Thymus (tissue), 11 donors: ENCODE measurements around the gene ESPL1. TPM values are rescaled to one million over a fixed set of nuclear protein-coding genes. Genes with fewer than 3 reads are reported as not detected.
A peak's percentile ranks its signal among the peaks of the same experiment; 100 is the strongest.

Experiments used
- DNase-seq, 9 donors: peaks; one replicate each; pipeline ENCODE4 v3.0.0-alpha.2; 2013; ENCODE audit warnings: low spot score in 9 of 9, low read depth in 6 of 9, missing footprints in 1 of 9
- H3K27ac ChIP-seq, 2 donors: one replicate each; pipeline ENCODE4 v1.5.1; 2013; ENCODE audit warnings: control low read depth in 1 of 2, low read depth in 1 of 2, low read length in 1 of 2, mild to moderate bottlenecking in 1 of 2, moderate library complexity in 1 of 2
- H3K27me3 ChIP-seq, 2 donors: one replicate each; pipeline ENCODE4 v1.5.1; 2013; ENCODE audit warnings: low read length in 1 of 2; ENCODE audit not compliant: control insufficient read depth in 2 of 2, insufficient read depth in 1 of 2
- H3K36me3 ChIP-seq, 2 donors: one replicate each; pipeline ENCODE4 v1.5.1; 2013; ENCODE audit warnings: low read length in 1 of 2, mild to moderate bottlenecking in 1 of 2, moderate library complexity in 1 of 2; ENCODE audit not compliant: control insufficient read depth in 2 of 2, insufficient read depth in 2 of 2
- H3K4me1 ChIP-seq, 2 donors: one replicate each; pipeline ENCODE4 v1.5.1; 2013; ENCODE audit warnings: low read length in 2 of 2; ENCODE audit not compliant: control insufficient read depth in 2 of 2, insufficient read depth in 2 of 2
- H3K4me3 ChIP-seq, 2 donors: one replicate each; pipeline ENCODE4 v1.5.1; 2013; ENCODE audit warnings: low read length in 2 of 2, control low read depth in 1 of 2, mild to moderate bottlenecking in 1 of 2
- H3K9me3 ChIP-seq, 2 donors: one replicate each; pipeline ENCODE4 v1.5.1; 2013; ENCODE audit warnings: low read length in 1 of 2, mild to moderate bottlenecking in 1 of 2; ENCODE audit not compliant: control insufficient read depth in 2 of 2, insufficient read depth in 1 of 2
- whole genome bisulfite sequencing: extraction: QIAGEN DNeasy Blood & Tissue Kit; methylation state at CpG from one replicate; pipeline ENCODE4 v1.1.7; 2013; 5-methylcytosine and 5-hydroxymethylcytosine counted together
- polyA plus RNA-seq: library from polyadenylated mRNA; stranded (reverse); fragments of 200-250 nt; gene quantifications from one replicate; pipeline ENCODE4 v1.2.3, GENCODE V29; 2013
- total RNA-seq: library from RNA; stranded (reverse); fragments of 120-200 nt; gene quantifications from one replicate; pipeline ENCODE4 v1.2.4, GENCODE V29; 2013
- donor health status: healthy.

The ESPL1 gene
- total and polyA plus RNA-seq, 2 donors: 1.7 to 8.9 TPM

GRCh38 chr12:53336181-53336681 lies 68.1 kb downstream of the ESPL1 start, which contains the start of gene SP7:
TSS of gene SP7 (minus strand) at chr12:53336354. CDS start at chr12:53335646, 708 bp downstream.
- H3K27ac ChIP-seq: no peak within 1 kb of the TSS
- H3K9me3 ChIP-seq: no peaks in the 10 kb centered on the region
- H3K4me1 ChIP-seq: peaks cover 16 to 27% of the 10 kb centered on the region in 2 donors
- H3K4me3 ChIP-seq: no peak within 1 kb of the TSS
- H3K27me3 ChIP-seq: peaks cover 2 to 80% of the 10 kb centered on the region in 2 donors
- 16% methylated on average over 15 of the region's 15 CpGs for WGBS
- no peaks in the 10 kb centered on the region for H3K36me3 ChIP-seq
- no peak for DNase-seq

DNA sequence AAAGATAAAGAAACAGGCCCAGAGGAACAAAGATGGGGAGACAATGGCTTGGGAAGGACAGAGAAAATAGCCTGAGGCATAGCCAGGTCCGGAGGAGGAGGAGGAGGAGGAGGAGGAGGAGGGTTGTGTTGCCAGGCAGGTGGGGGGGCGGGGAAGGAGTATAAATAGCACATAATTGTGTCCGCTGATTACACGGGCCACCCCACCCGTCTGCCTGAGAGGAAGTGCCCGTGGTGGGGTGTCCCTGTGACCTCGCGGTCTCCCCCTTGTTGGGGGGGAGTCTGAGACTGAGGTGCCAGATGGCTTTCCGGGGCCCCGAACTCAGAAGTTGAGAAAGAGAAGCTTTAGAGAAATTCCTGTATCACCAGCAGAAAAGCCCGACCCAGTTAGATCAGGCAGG lies 69.9 kb downstream of the ESPL1 start:
- DNase-seq: peak in 1 of 9 donors; percentile 53
- no peak overlapping the region for H3K4me3 ChIP-seq
- no peaks in the 10 kb centered on the region for H3K36me3 ChIP-seq
- 11% methylated on average over 11 of the region's 11 CpGs for WGBS
- no peak overlapping the region for H3K27ac ChIP-seq
- H3K27me3 ChIP-seq: peaks cover 2 to 65% of the 10 kb centered on the region in 2 donors
- H3K9me3 ChIP-seq: no peaks in the 10 kb centered on the region
- H3K4me1 ChIP-seq: peaks cover 16 to 27% of the 10 kb centered on the region in 2 donors

DNA sequence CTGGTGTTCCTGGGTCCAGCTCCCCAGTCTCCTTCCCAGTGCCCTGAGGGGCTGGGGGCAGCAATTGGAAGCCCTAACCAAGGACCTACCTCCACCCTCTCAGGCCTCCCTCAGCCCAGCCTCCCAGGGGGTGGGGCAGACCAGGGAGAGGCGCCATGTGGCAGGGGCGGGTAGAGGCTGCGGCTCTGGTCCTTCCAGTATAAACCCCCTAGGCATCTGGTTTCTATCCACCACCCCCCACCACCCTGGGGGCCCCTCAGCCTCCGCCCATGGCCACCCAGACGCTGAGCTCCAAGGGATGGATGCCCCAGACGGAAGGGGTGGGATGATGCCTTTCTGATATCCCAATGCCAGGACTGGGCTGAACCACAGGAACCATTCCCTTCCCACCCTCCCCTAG lies 70.8 kb downstream of the ESPL1 start:
- Histone ChIP-seq H3K27me3 (peaks cover 2 to 56% of the 10 kb centered on the region in 2 donors), H3K4me3 (no peak overlapping the region), H3K9me3 (no peaks in the 10 kb centered on the region), H3K36me3 (no peaks in the 10 kb centered on the region), H3K27ac (no peak overlapping the region), H3K4me1 (peaks cover 16 to 27% of the 10 kb centered on the region in 2 donors)
- DNase-seq: no peak
- 87% methylated on average over 6 of the region's 6 CpGs for WGBS

- no peak overlapping the region for H3K27ac ChIP-seq
- no peaks in the 10 kb centered on the region for H3K36me3 ChIP-seq
- H3K4me3 ChIP-seq: no peak overlapping the region
- no peak for DNase-seq
- peaks cover 21 to 38% of the 10 kb centered on the region in 2 donors for H3K4me1 ChIP-seq
- no peaks in the 10 kb centered on the region for H3K9me3 ChIP-seq
- WGBS: 93% methylated on average over 9 of the region's 9 CpGs
- H3K27me3 ChIP-seq: peaks cover 2 to 55% of the 10 kb centered on the region in 2 donors
Observed at GRCh38 chr12:53340398-53340797, 72.3 kb downstream of the ESPL1 start.

Other genes with a start within 250 kb of the ESPL1 start
- gene TNS2, start 218.2 kb upstream of the ESPL1 start, total RNA-seq: 2.3 TPM
- 40.4 TPM for gene TNS2, start 218.2 kb upstream of the ESPL1 start, polyA plus RNA-seq
- 9.1 TPM for gene SPRYD3, start 188.9 kb upstream of the ESPL1 start, total RNA-seq
- gene SPRYD3, start 188.9 kb upstream of the ESPL1 start, polyA plus RNA-seq: 17.3 TPM
- 10.0 TPM for gene IGFBP6, start 170.6 kb upstream of the ESPL1 start, total RNA-seq
- gene IGFBP6, start 170.6 kb upstream of the ESPL1 start, polyA plus RNA-seq: 27.4 TPM
- gene SOAT2, start 164.8 kb upstream of the ESPL1 start, total RNA-seq: 0.61 TPM
- 0.71 TPM for gene SOAT2, start 164.8 kb upstream of the ESPL1 start, polyA plus RNA-seq
- gene ZNF740, start 87.6 kb upstream of the ESPL1 start, total RNA-seq: 22.6 TPM
- gene ZNF740, start 87.6 kb upstream of the ESPL1 start, polyA plus RNA-seq: 10.3 TPM
- 7.6 TPM for gene CSAD, start 87.4 kb upstream of the ESPL1 start, total RNA-seq
- 61.7 TPM for gene CSAD, start 87.4 kb upstream of the ESPL1 start, polyA plus RNA-seq
- 18.9 TPM for gene ITGB7, start 61.0 kb upstream of the ESPL1 start, total RNA-seq
- 9.5 TPM for gene ITGB7, start 61.0 kb upstream of the ESPL1 start, polyA plus RNA-seq
- 4.6 TPM for gene RARG, start 36.1 kb upstream of the ESPL1 start, total RNA-seq
- 8.5 TPM for gene RARG, start 36.1 kb upstream of the ESPL1 start, polyA plus RNA-seq
- gene PFDN5, start 27.2 kb downstream of the ESPL1 start, total RNA-seq: 816 TPM
- 1,604 TPM for gene PFDN5, start 27.2 kb downstream of the ESPL1 start, polyA plus RNA-seq
- gene MYG1, start 31.4 kb downstream of the ESPL1 start, total RNA-seq: 53.0 TPM
- 57.9 TPM for gene MYG1, start 31.4 kb downstream of the ESPL1 start, polyA plus RNA-seq
- 52.7 TPM for gene AAAS, start 53.3 kb downstream of the ESPL1 start, total RNA-seq
- gene AAAS, start 53.3 kb downstream of the ESPL1 start, polyA plus RNA-seq: 53.3 TPM
- gene SP7, start 68.1 kb downstream of the ESPL1 start, total RNA-seq: not detected
- gene SP7, start 68.1 kb downstream of the ESPL1 start, polyA plus RNA-seq: 0.02 TPM
- 37.4 TPM for gene SP1, start 111.9 kb downstream of the ESPL1 start, total RNA-seq
- gene SP1, start 111.9 kb downstream of the ESPL1 start, polyA plus RNA-seq: 17.6 TPM
- 0.05 TPM for gene AMHR2, start 155.6 kb downstream of the ESPL1 start, total RNA-seq
- 0.14 TPM for gene AMHR2, start 155.6 kb downstream of the ESPL1 start, polyA plus RNA-seq
- gene PRR13, start 173.4 kb downstream of the ESPL1 start, total RNA-seq: 65.8 TPM
- gene PRR13, start 173.4 kb downstream of the ESPL1 start, polyA plus RNA-seq: 222 TPM
- gene PCBP2, start 183.8 kb downstream of the ESPL1 start, total RNA-seq: 263 TPM
- gene PCBP2, start 183.8 kb downstream of the ESPL1 start, polyA plus RNA-seq: 606 TPM
- gene MAP3K12, start 231.2 kb downstream of the ESPL1 start, total RNA-seq: 8.3 TPM
- gene MAP3K12, start 231.2 kb downstream of the ESPL1 start, polyA plus RNA-seq: 16.3 TPM
- gene TARBP2, start 233.0 kb downstream of the ESPL1 start, total RNA-seq: 38.8 TPM
- gene TARBP2, start 233.0 kb downstream of the ESPL1 start, polyA plus RNA-seq: 41.2 TPM
- 0.38 TPM for gene NPFF, start 239.2 kb downstream of the ESPL1 start, total RNA-seq
- 3.7 TPM for gene NPFF, start 239.2 kb downstream of the ESPL1 start, polyA plus RNA-seq